Gastrocnemius medialis (tissue), 4 donors: ENCODE data around the gene DNAAF1.

ENCODE experiments used
- POLR2A ChIP-seq, 2 donors: fragments of 450-650 bp; IDR thresholded peaks; one replicate each; pipeline ENCODE4 v1.6.1; 2017; ENCODE audit warnings: antibody characterized with exemption in 2 of 2, mild to moderate bottlenecking in 2 of 2, moderate library complexity in 2 of 2
- TF ChIP-seq, protein P1 (sequence below), 5 experiments: fragments of 450-650 bp in 3 of 5; fragments of 200-600 bp in 2 of 5; sonication (generic) in 2 of 5; IDR thresholded peaks in 4 of 5; conservative IDR thresholded peaks in 1 of 5; 1 replicate in 4 of 5; 2 replicates in 1 of 5; pipeline ENCODE4 v1.5.1; 2016 to 2019; ENCODE audit warnings: antibody characterized with exemption in 5 of 5, mild to moderate bottlenecking in 3 of 5, moderate library complexity in 3 of 5

DNA sequence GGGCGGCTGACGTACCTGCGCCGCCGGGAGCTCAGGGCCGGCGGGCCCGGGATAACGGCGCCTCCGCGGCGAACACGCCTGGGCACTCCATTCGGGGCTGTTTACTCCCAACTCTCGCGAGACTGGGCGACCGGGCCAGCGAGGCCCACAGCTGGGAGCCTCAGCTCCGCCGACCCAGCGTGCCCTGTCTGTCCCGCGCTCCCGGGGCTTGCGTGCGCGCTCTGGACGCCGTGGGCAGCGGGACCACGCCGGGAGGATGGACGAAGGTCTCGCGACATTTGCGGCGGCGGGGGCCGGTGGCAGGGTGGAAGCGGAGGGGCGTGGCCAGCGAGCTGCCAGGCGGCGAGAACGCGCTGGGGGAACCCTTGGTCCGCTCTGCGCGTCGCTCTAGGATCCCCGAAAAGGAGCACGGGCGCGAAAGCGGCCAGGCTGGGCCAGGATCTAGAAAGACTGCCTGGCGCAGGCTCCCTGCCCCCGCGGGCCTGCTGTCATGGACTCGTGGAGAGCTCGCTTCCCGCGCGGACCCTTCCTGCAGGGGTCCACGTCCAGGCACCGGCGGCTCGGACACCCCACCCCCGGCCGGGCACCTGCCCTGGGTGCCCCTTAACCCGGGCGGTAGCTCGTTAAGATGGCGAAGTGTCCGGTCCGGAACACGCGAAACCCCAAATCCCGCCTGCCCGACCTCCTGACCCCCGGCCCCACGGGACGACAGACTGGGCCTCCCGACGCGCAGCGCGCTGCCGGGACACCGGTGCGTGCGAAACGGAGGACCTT is 28.2 kb upstream of the DNAAF1 start, which contains the start of gene MBTPS1:
- TF ChIP-seq, protein P1, sequence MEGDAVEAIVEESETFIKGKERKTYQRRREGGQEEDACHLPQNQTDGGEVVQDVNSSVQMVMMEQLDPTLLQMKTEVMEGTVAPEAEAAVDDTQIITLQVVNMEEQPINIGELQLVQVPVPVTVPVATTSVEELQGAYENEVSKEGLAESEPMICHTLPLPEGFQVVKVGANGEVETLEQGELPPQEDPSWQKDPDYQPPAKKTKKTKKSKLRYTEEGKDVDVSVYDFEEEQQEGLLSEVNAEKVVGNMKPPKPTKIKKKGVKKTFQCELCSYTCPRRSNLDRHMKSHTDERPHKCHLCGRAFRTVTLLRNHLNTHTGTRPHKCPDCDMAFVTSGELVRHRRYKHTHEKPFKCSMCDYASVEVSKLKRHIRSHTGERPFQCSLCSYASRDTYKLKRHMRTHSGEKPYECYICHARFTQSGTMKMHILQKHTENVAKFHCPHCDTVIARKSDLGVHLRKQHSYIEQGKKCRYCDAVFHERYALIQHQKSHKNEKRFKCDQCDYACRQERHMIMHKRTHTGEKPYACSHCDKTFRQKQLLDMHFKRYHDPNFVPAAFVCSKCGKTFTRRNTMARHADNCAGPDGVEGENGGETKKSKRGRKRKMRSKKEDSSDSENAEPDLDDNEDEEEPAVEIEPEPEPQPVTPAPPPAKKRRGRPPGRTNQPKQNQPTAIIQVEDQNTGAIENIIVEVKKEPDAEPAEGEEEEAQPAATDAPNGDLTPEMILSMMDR (IDR thresholded peaks at IDR 0.05 in 4 of 5, conservative IDR thresholded peaks at IDR 0.05 in 1 of 5), result peak in 2 of 5 experiments; percentile 69 to 74
- TF ChIP-seq POLR2A (IDR thresholded peaks at IDR 0.05), result peak; percentile 86 to 88
